Type B pancreatic cell (in vitro differentiated cells): Measurements from ENCODE around the gene LILRB2. TPM values are rescaled to one million over a fixed set of nuclear protein-coding genes. Genes with fewer than 3 reads are reported as not detected.
A peak's percentile ranks its signal among the peaks of the same experiment; 100 is the strongest.

ENCODE experiments used
- DNase-seq: peaks from one replicate; pipeline ENCODE4 v3.0.0; 2021; ENCODE audit warnings: mixed read lengths; ENCODE audit not compliant: unreplicated experiment; ENCODE audit errors: extremely low spot score
- H3K27ac Mint-ChIP-seq: 2 replicates; pipeline ENCODE4 v1.8.0; 2021; ENCODE audit warnings: mild to moderate bottlenecking, mixed read lengths
- H3K27me3 Mint-ChIP-seq: 2 replicates; pipeline ENCODE4 v1.8.0; 2021; ENCODE audit warnings: mixed read lengths
- H3K36me3 Mint-ChIP-seq: 2 replicates; pipeline ENCODE4 v1.8.0; 2021; ENCODE audit warnings: mixed read lengths
- H3K4me1 Mint-ChIP-seq: one replicate; pipeline ENCODE4 v1.8.0; 2021; ENCODE audit warnings: mixed read lengths; ENCODE audit not compliant: unreplicated experiment
- H3K4me3 Mint-ChIP-seq: 2 replicates; pipeline ENCODE4 v1.8.0; 2021; ENCODE audit warnings: mild to moderate bottlenecking, mixed read lengths
- H3K9me3 Mint-ChIP-seq: 2 replicates; pipeline ENCODE4 v1.8.0; 2021; ENCODE audit warnings: mixed read lengths
- total RNA-seq: library from RNA; stranded (reverse); gene quantifications from 2 replicates; pipeline ENCODE4 v1.2.1, GENCODE V29; 2021; ENCODE audit warnings: low replicate concordance
- TF ChIP-seq, protein P1 (sequence below): fragments of 200-600 bp; sonication (generic); conservative IDR thresholded peaks from 2 replicates; pipeline ENCODE4 v1.5.0; 2021; ENCODE audit warnings: antibody characterized with exemption, mild to moderate bottlenecking

LILRB2 gene
- total RNA-seq, 1 donor from 2014 or later: not detected

DNA sequence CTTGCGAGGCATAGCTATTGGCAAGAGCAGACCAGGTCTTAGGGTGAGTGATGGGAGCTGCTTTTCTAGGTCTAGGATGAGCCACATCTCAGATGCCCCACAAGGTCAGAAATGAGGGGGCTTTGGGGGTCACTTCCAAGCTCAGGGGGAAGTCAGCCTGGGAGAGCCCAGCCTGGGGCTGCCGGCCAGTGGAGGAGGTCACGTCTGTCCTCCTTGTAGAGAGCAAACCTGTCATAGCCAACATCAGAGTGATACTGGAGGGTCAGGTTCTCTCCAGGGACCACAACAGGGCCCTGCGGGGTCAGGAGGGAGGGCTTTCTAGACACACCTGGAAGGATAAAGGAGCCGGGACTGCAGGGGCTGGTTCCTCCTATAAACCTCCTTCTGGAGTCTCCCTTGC lies 29.6 kb upstream of the LILRB2 start:
- no peaks in the 10 kb centered on the region for H3K9me3 Mint-ChIP-seq
- no peak overlapping the region for H3K27ac Mint-ChIP-seq
- peak; percentile 50 for DNase-seq
- no peaks in the 10 kb centered on the region for H3K36me3 Mint-ChIP-seq
- H3K27me3 Mint-ChIP-seq: peaks cover 8% of the 10 kb centered on the region
- H3K4me3 Mint-ChIP-seq: no peak overlapping the region
- no peaks in the 10 kb centered on the region for H3K4me1 Mint-ChIP-seq
- TF ChIP-seq, protein P1, sequence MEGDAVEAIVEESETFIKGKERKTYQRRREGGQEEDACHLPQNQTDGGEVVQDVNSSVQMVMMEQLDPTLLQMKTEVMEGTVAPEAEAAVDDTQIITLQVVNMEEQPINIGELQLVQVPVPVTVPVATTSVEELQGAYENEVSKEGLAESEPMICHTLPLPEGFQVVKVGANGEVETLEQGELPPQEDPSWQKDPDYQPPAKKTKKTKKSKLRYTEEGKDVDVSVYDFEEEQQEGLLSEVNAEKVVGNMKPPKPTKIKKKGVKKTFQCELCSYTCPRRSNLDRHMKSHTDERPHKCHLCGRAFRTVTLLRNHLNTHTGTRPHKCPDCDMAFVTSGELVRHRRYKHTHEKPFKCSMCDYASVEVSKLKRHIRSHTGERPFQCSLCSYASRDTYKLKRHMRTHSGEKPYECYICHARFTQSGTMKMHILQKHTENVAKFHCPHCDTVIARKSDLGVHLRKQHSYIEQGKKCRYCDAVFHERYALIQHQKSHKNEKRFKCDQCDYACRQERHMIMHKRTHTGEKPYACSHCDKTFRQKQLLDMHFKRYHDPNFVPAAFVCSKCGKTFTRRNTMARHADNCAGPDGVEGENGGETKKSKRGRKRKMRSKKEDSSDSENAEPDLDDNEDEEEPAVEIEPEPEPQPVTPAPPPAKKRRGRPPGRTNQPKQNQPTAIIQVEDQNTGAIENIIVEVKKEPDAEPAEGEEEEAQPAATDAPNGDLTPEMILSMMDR: no peak

DNA sequence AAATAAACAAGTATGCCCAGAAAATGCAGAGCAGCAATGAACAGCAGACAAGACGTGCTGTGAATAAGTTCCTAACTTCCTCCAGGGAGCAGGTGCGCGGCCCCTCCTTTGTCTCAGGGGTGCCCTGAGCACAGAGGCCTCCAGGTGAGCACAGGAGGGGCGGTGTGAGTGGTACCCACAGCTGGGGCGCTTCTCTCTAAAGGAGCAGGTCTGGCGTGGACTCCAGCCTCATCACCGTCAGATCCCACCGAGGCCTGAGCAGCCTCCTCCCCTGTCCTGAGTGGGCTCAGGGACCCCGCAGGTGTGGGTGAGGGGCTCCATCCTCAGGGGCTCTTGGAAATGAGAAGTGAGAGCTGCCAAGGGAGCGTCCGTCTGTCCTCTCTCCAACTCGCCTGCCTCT lies 28.9 kb upstream of the LILRB2 start:
- Mint-ChIP-seq H3K27me3 (peaks cover 11% of the 10 kb centered on the region), H3K4me3 (no peak overlapping the region), H3K4me1 (no peaks in the 10 kb centered on the region), H3K27ac (no peak overlapping the region), H3K9me3 (no peaks in the 10 kb centered on the region), H3K36me3 (no peaks in the 10 kb centered on the region)
- peak; percentile 44 for DNase-seq
- TF ChIP-seq, protein P1: no peak

DNA sequence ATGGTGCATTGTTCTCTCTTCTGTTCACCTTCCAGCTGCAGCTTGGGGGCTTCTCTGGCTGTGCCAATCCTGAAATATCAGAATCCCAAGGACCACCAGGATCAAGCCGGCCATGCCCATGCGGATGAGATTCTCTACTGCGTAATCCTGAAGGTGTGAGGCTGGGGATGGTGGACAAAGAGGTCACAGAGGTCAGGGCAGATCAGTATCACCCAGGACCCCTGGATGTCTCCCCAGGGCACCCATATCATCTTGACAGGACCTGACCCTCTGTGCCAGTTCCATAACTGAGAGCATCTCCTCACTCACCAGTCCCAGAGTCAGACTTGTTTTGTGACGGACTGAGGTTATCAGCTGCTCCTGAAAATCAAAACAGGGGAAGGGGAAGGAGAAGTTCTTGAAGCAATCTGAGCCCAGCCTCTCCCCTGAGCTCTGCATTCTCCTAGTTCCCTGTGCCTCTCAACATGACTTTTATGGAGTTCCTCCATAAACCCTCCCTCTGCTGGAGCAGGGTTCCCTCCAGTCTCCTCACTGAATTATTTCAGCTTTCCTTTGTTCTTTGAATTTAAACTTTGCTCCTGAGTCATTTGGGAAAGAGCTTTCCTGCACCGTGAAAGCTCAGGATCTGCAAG lies 26.6 kb upstream of the LILRB2 start:
- Mint-ChIP-seq H3K27me3 (peaks cover 10% of the 10 kb centered on the region), H3K4me1 (no peaks in the 10 kb centered on the region), H3K9me3 (no peaks in the 10 kb centered on the region), H3K27ac (no peak overlapping the region), H3K4me3 (no peak overlapping the region), H3K36me3 (no peaks in the 10 kb centered on the region)
- TF ChIP-seq, protein P1: no peak
- DNase-seq: peak; percentile 40

DNA sequence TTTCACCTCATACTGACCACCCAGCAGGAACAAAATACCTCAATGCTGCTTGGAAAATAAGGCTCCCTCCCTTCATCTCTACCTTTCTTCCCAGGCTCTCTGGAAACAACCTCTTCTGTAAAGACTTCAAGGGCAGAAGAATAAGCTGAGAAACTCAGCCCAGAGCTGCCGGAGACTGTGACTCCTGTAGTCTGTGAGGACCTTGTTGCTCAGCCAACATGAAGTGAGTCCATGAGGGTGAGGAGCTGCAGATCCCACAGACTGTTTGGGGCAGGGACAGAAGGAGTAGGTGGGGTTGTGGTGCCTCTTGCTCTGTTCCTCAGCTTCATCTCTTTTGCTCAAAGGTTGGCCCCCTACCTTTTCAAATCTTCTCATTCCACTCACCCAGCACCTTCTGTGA lies 24.2 kb upstream of the LILRB2 start:
- peaks cover 23% of the 10 kb centered on the region for H3K27me3 Mint-ChIP-seq
- H3K36me3 Mint-ChIP-seq: no peaks in the 10 kb centered on the region
- TF ChIP-seq, protein P1: no peak

DNA sequence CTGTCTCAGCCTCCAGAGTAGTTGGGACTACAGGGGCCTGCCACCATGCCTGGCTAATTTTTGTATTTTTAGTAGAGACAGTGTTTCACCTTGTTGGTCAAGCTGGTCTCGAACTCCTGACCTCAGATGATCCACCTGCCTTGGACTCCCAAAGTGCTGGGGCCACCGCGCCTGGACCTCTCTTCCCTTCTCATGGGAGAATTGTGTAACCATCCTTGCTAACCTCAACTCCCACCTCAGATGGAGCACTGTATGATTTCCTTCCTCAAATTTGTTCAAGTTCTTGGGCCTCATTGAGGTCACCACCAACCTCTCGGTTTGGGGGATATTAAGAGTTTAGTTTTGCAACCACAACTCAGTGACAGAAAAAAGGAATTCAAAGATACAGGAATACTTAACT lies 21.3 kb upstream of the LILRB2 start:
- Mint-ChIP-seq H3K4me1 (no peaks in the 10 kb centered on the region), H3K27ac (no peak overlapping the region), H3K36me3 (no peaks in the 10 kb centered on the region), H3K4me3 (no peak overlapping the region), H3K9me3 (no peaks in the 10 kb centered on the region), H3K27me3 (peaks cover 37% of the 10 kb centered on the region)
- TF ChIP-seq, protein P1: no peak
- DNase-seq: peak; percentile 31

More for the DNA sequence above, 24.2 kb upstream of the LILRB2 start:
- DNase-seq: peak; percentile 25
- Mint-ChIP-seq H3K4me3 (no peak overlapping the region), H3K9me3 (no peaks in the 10 kb centered on the region), H3K4me1 (no peaks in the 10 kb centered on the region), H3K27ac (no peak overlapping the region)

DNA sequence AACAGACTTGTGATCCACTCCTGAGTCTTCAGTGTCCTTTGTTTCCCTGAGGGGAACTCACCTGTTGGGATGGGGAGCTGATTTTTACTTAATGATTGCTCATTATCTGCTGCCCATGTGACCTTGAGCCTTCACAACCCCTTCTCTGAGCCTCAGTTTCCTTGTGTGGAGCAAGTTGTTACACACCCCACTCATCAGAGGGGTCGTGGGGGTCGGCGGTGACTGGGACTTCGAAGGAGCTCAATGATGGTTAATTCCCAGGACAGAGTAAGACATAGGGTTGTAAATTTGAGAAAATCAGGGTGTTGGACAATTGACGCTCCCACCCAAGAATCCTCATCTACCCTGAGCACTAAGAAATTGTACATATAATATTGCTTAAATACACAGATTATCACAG lies 18.6 kb upstream of the LILRB2 start:
- peaks cover 34% of the 10 kb centered on the region for H3K27me3 Mint-ChIP-seq
- no peaks in the 10 kb centered on the region for H3K9me3 Mint-ChIP-seq
- TF ChIP-seq, protein P1: no peak
- H3K4me3 Mint-ChIP-seq: no peak overlapping the region
- H3K4me1 Mint-ChIP-seq: no peaks in the 10 kb centered on the region
- peak; percentile 22 for DNase-seq
- no peaks in the 10 kb centered on the region for H3K36me3 Mint-ChIP-seq
- H3K27ac Mint-ChIP-seq: no peak overlapping the region
